GM19463 (cell line): ENCODE results near the gene CENATAC.
"Not testable (repeated sequence)": the region's sequence is repeated elsewhere in the genome, so short reads cannot be mapped to it uniquely, and the experiment has no call there.

Source experiments
- ATAC-seq: cut with Tn5 transposase; IDR thresholded peaks from one replicate; pipeline ENCODE4 v1.9.1; 2021; ENCODE audit warnings: mild to moderate bottlenecking, moderate library complexity; ENCODE audit not compliant: unreplicated experiment

The CENATAC gene

DNA sequence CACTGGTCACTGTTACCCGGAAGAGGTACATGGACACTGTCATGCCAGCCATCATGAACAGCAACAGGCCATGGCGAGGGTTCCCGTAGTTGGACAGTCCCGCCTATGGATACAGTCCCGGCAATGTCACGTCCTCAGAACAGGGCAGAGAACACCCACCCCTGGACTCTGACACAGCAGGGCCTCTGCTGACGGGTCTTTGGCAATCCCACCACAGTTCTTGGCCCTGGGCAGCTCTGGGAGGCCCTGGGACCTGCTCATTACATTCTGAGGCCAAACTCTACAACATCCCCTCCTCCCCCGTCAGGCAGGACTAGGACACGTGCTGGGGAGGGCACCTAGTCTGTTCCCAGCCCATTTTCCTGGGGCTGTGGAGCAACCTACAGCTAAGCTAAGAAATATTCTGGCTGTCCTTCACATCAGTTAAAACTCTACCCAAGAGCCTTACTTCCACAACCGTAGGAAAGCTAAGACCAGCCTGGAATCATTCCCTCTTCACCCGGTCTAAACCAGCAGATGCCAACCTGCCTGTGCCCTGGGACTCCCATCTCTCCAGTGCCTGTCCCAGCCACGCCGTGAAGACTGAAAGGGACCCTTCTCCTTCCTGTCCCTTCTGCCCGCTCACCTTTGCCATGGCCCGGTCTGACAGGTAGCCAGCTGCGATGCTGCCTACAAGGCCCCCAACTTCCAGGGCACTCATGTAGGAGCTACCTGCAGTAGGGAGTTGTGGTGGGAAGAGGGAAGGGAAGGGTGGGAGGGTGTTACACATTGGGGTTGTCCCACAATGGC is 28.2 kb downstream of the CENATAC start:
- ATAC-seq, result no peak

DNA sequence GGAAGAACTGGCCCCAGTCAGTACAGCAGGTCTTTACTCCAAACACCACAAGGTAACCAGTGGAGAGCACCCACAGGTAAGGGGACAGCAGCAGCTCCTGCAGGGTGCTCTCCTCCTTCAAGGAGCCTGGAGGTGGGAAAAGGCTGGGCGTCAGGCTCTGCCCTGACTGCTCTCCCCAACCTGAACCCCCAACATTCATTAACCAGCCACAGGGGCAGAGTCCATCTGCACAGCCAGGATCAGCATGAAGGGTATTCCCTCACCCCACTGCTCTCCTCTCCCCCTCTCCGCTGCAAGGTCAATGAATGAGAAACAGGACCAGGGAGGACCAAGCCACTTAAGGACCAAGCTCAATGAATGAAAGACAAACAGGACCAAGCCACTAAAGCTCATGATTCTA is 29.0 kb downstream of the CENATAC start:
- ATAC-seq, result no peak

GRCh38 chr11:119027561-119028345 is 29.8 kb downstream of the CENATAC start:
- ATAC-seq, result no peak

- no peak for ATAC-seq
These were observed 30.6 kb downstream of the CENATAC start for GRCh38 chr11:119028346-119029068.

DNA sequence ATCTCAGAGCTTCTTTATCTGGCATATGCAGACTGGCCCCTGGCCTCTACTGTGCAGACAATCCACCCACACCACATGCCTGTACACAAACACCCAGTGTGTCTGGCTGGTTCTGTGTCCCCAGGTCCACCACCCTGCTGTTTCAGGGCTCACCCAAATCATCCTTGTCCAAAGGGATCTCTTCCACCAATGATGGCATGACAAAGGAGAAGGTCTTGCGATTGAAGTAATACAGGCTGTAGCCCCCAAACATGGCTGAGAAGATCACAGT is 31.1 kb downstream of the CENATAC start:
- no peak for ATAC-seq

GRCh38 chr11:119029340-119030028 is 31.5 kb downstream of the CENATAC start:
- ATAC-seq, result peak; percentile 13

DNA sequence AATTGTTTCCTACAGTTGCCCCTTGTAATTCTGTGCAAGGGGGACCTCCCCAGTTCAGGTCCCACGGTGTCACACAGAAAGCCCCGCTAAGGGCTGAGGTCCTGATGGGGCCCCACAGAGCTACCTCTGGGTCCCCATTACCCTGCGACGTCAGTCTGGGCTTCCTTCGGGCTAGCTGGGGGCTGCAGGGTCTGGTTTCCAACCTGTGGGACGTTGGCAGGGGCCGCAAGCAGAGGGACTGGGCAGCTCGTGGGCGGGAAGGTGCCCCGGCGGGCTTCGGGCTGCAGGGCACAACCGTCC is 32.0 kb downstream of the CENATAC start:
- ATAC-seq, result peak; percentile 9

GRCh38 chr11:119030329-119031047 is 32.5 kb downstream of the CENATAC start, which contains the start of gene SLC37A4:
Gene SLC37A4, minus strand, starts transcription at chr11:119030877.
- peak; percentile 89 for ATAC-seq

DNA sequence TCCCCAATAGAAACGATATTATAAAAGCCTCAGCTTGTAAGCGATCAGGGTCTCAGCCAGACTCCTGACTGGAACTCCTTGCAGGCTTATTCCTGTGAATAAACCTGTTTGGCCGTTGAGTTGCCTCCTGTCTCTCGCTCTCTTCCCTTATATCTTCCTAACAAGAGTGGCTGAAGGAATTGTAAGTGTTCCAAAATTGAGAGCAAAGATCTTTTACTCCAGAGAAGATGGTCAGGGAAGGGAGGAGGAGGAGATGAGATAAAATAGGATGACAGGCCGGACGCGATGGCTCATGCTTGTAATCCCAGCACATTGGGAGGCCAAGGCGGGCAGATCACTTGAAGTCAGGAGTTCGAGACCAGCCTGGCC is 34.0 kb downstream of the CENATAC start:
- ATAC-seq, result no peak

DNA sequence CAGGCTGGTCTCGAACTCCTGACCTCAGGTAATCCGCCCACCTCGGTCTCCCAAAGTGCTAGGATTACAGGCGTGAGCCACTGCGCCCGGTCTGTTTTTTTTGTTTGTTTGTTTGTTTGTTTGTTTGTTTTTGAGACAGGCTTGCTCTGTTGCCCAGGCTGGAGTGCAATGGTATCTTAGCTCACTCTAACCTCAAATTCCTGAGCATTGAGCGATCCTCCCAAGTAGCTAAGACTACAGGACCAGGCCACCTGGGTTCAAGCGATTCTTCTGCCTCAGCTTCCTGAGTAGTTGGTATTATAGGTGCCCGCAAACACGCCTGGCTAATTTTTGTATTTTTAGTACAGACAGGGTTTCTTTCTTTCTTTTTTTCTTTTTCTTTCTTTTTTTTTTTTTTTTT is 35.5 kb downstream of the CENATAC start:
- not testable (repeated sequence) for ATAC-seq

GRCh38 chr11:119034813-119035212 is 36.9 kb downstream of the CENATAC start:
- no peak for ATAC-seq

GRCh38 chr11:119038884-119039283 is 40.9 kb downstream of the CENATAC start:
- no peak for ATAC-seq

GRCh38 chr11:119039471-119039870 is 41.5 kb downstream of the CENATAC start:
- not testable (repeated sequence) for ATAC-seq

- ATAC-seq, result no peak
These were observed 44.0 kb downstream of the CENATAC start for GRCh38 chr11:119041821-119042514.

GRCh38 chr11:119042927-119043326 is 45.0 kb downstream of the CENATAC start:
- no peak for ATAC-seq

DNA sequence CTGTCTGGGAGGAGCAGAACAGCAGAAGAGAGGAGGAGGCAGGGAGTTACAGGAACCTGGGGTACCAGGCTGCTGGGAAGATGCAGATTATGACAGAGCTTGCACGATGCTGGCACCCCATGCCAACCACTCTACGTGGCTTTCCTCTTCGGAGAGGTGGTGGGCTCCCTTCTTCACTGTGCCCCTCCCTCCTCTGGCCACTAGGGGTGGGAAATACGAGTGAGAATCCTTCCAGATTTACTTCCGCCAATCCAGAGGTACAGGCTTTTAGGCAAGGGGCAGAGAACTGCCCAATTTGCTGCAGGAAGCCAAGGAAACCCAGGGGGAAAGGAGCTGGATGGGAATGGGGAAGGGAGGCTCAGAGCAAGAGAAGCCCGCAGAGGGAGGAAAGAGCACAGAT is 46.8 kb downstream of the CENATAC start:
- ATAC-seq, result no peak

- no peak for ATAC-seq
These were observed 48.6 kb downstream of the CENATAC start for GRCh38 chr11:119046489-119046888.

DNA sequence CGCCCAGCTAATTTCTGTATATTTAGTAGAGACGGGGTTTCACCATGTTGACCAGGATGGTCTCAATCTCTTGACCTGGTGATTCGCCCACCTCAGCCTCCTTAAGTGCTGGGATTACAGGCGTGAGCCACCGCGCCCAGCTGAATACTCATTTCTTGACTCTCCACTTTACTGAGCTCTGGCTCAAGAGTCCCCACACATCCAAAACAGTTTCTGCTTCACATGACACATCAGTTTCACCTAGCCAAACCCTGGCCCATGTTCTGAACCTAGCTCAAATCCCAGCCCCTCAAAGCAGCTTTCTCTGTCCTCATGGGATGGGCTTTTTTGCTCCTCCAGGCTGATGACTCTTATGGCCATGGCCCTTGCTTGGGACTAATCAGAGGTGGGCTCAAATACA is 49.3 kb downstream of the CENATAC start:
- no peak for ATAC-seq

GRCh38 chr11:119048644-119049043 is 50.7 kb downstream of the CENATAC start:
- no peak for ATAC-seq

DNA sequence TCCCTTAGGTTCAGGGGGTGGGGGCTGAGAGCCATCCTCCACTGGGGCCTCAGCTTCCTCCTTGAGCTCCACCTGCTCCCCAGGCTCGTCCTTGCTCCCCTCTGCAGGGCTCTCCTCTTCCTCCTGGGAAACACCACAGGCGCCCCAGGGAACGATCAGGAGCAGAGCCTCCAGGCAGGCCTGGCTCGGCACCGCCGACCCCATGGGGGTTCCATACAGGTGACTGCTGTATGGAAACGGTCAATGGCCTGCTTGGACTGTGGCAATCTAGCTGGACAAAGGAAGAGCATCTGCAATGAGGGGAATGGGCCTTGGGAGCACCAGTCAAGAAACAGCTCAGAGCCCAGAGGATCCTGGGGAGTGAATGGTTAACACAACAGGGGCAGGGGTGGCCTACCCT is 51.1 kb downstream of the CENATAC start:
- ATAC-seq, result no peak
